GM19455 (cell line): ENCODE results near the gene LRRC4C.
"Not testable (repeated sequence)": the region's sequence is repeated elsewhere in the genome, so short reads cannot be mapped to it uniquely, and the experiment has no call there.

Source experiments
- ATAC-seq: cut with Tn5 transposase; IDR thresholded peaks from one replicate; pipeline ENCODE4 v1.9.1; 2021; ENCODE audit not compliant: unreplicated experiment

Gene LRRC4C

DNA sequence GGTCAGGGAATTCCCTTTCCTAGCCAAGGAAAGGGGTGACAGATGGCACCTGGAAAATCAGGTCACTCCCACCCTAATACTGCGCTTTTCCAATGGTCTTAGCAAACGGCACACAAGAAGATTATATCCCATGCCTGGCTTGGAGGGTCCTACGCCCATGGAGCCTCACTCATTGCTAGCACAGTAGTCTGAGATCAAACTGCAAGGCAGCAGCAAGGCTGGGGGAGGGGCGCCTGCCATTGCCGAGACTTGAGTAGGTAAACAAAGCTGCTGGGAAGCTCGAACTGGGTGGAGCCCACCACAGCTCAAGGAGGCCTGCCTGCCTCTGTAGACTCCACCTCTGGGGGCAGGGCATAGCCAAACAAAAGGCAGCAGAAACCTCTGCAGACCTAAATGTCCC lies 548.7 kb downstream of the LRRC4C start:
- ATAC-seq = not testable (repeated sequence)

DNA sequence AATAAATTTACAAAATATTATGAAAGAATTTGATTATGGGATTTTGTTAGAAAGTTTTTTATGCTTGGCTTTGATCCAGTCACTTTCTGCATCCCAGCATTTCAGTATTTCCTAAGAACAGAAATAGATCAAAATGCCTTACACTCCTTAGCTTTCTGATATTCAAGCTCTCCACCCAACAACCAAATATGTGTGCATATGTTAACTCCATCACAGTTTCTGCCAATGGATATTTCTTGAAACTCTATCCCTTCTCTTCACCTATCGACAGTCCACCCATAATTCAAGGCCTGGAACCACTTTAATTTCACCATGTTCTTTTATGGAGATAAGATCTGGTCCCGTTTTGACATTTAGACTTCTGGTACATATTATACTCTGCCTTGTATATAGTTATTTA lies 565.0 kb downstream of the LRRC4C start:
- no peak for ATAC-seq

DNA sequence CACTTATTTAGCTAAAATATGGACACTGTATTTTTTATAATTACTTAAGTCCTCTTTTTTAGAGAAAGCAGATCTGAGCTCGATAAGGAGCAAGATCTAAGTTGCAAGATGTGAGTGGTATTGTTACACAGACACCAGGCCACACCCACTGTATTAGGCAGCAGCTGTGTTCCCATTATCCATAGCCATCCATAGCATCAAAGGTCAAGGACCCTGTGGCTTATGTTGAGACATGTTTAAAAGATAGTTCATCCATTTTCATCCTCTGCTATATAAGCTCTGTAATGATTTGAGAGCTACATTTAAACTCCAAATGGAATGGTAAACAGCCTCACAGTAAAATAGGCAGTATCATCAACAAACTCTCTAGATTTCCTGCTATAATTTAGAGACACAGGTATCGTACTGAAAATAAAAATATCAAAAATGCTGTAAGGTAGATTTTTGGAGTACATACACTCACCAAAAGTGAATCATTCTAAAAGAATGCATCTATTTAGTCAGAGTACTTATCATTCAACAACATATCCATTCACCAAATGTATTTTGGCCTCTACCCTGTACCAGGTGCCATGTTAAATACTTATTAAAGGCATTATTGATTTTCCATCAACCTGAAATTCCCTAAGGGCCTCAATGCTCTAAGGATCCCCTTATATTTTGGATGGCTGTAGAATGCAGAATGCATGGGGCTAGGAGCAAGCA lies 574.0 kb downstream of the LRRC4C start:
- no peak for ATAC-seq

DNA sequence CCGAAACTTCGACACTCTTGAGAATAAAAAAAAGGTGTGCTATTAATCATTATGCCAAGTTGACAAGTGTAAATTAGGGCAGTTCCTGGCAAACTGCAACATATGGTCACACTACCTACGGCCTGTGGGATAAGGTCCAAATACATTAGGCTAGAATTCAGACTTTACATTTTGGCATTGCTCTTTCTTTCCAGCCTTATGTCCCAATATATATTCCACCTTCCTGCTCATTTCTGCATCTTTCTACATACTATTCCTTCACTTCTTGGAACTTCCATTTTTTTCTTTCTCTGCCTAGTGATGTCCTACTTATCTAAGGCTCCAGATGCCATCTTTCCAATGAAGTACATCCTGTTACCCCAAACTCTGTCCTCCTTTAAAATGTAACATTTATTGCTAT lies 577.2 kb downstream of the LRRC4C start:
- ATAC-seq = no peak

DNA sequence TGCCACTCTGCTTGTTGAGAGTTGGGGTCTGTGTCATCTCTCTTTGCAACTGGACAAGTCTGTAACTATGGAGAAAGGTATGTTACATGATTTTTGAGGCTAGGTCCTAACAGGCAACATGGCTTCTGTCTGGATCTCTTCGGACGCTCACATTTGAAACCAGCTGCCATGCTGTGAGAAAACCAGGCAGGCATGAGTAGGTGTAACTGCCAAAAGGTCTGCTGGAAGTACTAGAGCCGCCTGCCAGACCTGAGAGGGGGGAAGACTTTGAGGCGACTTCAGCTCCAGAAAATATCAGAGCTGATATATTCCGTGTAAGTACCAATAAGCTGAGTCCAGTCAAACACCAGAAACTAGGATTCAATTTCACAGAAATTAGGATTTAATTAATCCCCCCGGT lies 579.5 kb downstream of the LRRC4C start:
- no peak for ATAC-seq

DNA sequence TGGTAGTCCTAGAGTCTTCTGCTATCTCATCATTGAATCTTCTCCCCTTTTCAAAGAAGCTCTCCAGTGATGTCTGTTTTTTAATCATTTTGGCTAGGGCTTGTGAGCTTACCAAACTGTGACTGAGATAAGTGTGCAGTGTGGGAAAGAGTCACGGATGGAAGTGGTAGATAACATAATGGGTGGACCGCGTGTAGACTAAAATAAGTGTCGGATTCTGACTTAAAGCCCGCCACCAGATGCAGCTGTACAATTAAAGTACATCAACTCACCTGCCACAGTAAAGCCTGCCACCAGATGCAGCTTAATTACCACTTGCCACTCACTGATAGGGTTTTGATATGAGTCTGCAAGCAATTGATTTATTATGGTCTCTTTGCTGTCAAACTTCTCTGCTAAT lies 581.5 kb downstream of the LRRC4C start:
- ATAC-seq = no peak

DNA sequence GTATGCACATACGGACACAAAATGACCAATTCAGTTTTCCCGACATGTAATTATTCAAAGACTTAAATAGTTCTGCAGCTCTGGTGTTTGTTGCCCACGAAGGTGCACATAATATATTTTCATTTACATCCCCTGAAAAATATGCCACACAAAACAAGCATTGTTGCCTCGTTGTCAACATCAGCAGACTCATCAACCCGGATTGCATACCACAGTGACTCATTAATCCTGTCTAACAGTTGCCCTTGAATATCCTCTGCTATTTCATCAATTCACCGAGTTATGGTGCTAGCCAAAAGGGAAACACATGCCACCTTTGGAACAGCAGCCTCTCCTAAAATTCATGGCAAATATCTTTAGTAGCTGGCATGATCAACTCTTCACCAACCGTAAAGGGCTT lies 582.2 kb downstream of the LRRC4C start:
- no peak for ATAC-seq

DNA sequence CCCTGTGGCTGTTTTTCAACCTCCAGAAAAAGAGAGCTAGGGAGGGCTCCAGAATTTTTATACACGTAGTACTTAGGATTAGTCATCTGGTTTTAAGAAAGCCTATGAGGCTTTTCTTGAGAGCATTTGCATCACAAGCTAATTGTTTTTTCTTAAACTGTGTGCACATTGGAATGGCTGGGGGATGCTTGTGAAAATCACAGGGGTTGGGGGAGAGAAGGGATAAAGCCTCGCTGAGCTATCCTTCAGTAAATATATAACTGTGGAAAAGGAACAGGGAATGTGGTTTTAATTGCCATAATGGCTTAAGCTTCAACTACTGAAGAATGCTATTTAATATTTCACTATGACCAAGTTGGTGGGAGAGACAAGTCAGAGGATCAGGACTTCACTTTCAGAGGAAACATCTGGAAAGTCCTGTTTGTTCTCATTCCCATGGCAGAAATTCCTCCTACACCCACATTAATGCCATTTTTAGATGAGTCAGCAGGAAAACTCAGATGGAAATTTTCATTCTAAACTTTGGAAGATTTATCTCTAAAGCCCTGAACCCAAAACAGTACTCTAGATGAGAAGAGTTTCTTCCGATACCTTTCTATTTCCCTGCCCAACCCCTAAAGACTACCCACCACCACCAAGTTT lies 591.3 kb downstream of the LRRC4C start:
- no peak for ATAC-seq

DNA sequence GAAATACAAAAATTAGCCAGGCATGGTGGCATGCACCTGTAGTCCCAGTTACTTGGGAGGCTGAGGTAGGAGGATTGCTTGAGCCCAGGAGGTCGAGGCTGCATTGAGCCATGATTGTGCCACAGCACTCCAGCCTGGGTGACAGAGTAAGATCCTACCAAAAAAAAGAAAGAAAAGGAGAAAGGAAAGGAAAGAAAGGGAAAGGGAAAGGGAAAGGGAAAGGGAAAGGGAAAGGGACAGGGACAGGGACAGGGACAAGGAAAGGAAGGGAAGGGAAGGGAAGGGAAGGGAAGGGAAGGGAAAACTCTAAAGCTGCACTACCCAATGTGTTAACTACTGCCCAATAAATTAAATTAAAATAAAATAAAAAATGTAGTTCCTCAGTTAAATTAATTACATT lies 601.7 kb downstream of the LRRC4C start:
- ATAC-seq = not testable (repeated sequence)

DNA sequence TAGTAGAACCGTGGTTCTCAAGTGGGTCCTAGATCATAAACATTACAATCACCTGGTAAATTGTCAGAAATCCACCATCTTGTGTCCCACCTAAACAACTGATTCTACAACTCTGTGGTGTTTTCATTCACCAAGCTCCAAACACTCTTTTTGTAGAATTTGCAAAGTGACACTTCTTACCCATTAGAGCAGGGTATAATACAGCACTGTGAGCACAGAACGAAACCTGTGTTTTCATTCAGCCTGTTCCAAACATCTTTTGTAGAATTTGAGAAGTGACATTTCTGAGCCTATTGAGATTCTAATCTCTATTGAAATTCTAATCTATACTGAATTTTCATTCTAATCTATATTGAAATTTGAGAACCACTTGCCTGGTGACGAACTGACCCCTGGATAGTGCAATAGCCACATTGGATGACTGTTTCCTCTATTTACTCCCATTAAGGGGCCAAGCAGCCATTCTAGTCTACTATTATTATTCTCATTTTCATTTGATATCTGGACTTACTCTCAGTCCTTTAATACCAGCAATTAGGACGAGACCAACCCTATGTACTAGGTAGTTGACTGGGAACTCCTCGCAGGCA lies 616.6 kb downstream of the LRRC4C start:
- no peak for ATAC-seq

DNA sequence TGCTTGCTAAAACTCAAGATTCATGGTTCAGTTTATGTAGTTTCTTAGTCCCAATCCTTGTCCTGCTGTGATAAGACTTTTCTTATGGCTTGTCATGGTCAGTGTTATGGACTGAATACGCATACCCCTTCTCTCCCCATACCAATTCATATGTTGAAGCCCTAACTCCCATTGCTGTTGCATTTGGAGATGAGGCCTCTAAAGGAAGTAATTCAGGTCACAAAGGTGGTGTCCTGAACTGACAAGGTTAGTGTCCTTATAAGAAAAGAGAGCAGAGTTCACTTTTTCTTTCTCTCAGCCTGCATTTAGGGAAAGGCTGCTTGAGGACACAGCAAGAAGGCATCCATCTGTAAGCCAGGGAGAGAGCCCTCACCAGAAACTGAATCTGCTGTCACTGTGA lies 618.2 kb downstream of the LRRC4C start:
- ATAC-seq = no peak

DNA sequence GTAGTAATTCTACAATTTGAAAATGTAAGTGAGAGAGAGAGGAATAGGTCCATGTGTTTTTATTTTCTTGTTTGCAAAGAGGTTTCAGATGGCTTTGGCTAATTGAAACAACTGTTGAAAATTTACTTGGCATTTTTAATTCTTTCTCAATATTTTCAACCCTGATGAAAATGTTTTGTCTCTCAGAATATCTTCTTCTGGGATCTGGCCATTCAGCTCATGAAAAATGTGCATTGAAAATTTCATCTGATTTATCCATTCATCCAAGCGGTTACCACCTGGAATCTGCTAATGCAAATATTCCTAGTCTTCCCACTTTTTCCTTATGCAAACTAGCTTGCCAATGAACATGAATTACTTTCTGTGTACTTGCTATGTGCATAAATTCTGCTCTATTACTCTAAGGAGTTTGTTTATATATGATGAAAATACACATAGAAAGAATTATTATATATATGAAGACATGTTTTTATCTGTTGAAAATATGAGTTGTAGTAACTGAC lies 621.2 kb downstream of the LRRC4C start:
- no peak for ATAC-seq

DNA sequence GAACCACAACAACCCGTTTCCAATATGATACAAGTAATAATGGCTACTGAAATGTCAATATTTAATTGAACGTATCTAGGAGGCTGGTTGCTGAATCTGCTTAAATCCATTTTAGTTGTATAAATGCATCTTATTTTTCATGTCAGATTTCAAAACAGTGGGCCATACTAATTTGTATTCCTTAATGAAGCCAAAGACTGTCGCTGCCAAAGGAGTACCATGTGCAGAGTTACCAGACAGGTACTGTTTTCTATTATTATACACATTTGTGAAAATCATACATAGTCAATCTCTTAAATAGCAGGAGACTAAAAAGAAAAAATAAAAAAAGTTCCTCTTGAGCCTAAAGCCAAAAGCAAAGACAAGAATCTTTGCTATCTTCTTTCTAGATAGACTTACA lies 632.3 kb downstream of the LRRC4C start:
- no peak for ATAC-seq

DNA sequence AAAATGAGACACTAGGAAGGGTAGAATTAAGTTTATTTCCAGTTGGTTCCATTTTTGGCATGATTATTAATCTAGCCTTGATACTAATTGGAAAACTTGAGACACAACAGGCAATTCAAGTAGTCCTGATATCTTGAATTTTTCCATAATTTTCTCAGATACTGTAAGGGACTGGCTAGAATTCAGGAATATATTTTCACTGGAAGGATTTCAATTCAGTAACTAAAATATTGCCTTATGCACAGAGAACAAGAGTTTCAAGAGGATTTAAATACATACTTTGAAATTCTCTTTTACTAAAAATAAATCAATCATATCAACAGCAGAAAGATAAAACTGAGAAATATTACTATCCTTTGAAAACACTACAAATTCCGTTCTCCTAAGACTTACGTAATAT lies 632.9 kb downstream of the LRRC4C start:
- no peak for ATAC-seq

DNA sequence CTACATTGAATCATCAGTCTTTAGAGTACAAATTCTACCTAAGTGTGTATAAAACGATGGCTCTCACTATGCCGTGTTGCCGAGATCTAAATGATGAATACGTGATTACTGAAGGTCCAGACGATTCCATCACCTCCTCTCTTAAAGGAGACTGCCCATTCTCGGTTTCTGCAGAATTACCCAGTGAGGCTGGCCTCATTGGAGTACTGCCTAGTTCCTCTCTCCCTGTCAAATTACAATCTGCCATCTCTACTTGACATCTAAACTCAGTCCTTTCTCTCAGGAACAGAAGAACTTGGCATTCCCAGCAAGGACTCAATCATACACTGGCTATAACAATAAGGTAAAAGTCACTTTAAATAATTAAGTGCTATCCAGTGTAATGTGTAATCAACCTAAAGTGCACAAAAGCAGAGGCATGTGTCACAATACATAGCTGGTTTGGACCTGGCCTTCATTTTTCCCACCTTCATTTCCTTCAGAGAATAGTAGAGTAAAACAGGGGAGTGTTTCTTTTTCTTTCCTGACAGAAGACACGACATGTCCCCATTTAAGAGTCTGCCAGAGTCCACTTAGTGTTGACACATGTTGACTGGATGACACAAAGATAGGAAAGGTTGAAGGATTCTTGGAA lies 634.1 kb downstream of the LRRC4C start:
- no peak for ATAC-seq

DNA sequence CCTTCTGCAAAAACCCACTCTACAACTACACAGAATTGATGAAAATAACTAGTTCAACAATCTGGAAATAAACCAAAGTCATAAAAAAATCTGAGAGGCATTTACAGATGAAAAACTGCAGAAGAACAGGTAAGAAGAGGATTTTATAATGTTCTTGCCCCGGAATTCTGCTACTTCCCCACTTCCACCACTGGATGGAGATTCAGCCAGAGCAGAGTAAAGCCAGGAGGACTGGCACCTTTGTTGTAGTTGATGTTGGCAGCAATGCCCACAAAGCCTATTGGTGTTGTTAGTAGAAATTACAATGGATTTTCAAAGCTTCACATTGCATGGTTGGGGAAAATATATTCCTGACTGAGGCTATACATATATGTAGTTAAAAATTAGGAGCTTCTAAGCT lies 640.2 kb downstream of the LRRC4C start:
- ATAC-seq = no peak

DNA sequence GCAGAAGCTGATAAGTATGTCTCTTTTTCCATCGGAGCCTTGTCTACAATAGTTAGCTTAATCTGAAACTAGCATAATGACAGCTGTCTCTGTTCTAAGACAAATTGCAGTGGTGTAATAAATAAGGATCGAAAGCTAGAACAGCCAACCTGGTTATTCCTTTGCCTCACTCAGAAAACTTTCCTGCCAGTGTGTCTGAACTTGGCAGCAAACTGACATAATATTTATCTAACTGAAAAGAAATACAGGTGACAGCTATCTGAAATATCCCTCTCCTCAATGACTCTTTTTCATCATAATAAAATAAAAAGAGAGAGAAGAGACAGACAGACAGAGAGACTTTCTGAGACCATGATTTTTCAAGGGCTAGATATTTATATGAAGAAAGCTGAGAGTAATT lies 642.5 kb downstream of the LRRC4C start:
- ATAC-seq = no peak

DNA sequence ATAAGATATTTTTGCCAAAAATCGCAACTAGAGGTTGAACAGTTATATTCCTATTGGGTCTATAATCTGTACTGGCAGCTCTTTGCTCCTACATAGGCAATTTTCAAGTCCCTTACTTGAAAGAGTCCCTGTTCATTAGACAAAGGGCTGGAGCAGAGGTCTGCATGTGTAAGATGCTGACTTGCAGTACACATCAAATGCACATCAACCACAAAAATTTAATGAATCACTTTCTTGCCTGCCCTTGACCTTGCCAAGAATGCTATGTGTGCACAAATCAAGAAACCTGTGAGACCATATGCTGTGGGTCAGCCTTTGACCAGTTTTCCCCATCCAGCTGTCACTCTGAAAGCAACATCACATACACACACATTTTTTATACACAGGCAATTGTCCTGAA lies 661.5 kb downstream of the LRRC4C start:
- ATAC-seq = no peak

DNA sequence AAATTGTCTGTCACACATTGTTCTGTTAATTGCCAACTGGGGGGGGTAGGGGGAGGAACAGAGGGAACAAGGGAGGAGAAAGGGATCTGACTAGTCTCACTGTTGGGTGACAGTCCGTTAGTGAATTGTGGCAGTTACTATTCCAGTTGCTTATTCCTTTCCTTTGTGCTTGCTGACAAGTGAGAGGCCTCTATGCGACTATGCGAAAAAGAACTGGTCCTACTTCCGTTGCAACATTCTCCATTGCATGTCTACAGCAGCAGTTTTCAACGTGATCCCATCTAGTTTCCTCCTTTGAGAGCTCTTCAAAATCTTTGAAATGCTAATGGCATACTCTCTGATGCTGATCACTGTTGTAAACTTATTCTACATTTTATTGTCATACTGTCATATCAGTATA lies 672.2 kb downstream of the LRRC4C start:
- no peak for ATAC-seq

DNA sequence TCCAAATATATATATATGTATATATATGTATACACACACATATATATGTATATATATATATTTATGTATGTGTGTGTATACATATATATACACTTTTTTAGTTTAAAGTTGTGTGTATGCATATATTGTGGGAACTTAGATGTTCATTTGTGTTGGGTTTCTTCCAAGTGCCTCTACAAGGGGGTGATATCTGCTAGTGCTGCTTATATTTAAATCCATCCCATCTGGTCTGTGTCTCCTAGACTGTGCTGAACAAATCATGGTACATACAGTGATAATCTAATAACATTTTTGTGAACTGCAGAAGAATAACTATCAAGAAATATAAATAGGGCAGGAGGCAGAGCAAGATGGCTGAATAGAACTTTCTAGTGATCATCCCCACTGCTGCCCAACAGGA lies 696.4 kb downstream of the LRRC4C start:
- no peak for ATAC-seq

DNA sequence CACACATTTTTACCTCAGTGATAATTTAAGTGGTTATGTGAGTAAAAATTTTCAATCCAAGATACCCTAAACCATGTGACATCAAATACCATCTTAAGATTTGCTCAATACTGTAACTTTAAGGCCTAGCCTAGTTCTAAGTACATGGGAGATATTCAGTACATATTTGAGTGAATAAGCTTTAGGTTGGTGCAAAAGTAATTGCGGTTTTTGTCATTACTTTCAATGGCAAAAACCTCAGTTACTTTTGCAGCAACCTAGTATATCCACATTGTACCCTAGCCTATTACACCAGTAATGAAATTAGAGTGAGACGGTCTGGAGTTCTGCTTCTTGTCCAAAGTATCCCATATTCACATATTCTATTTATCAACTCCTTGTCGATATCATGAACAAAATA lies 700.1 kb downstream of the LRRC4C start:
- ATAC-seq = no peak

DNA sequence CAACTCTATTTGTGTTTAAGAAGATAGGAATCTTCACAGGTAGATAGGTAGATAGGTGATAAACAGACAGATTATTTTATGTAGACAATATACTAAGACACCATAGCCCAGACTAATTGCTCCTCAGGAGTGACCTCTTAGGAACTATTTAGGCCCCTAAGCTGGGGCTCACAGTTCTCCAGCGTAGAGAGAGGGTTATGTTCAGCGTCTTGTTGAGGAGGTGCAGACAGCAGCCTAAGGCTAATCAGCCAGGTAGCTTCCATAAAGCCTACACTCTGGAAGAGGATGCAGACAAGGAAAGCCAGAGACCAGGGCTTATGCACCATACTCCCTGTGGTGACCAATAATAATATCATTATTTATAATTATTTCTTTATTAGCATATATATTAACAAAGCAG lies 705.2 kb downstream of the LRRC4C start:
- ATAC-seq = no peak
